IPS-NIHi11 (cell line): ENCODE measurements around the gene CDCA7L.

Experiments used
- DNase-seq: peaks from one replicate; pipeline ENCODE4 v3.0.0; 2012; ENCODE audit warnings: mixed read lengths, low spot score

CDCA7L gene, protein sequence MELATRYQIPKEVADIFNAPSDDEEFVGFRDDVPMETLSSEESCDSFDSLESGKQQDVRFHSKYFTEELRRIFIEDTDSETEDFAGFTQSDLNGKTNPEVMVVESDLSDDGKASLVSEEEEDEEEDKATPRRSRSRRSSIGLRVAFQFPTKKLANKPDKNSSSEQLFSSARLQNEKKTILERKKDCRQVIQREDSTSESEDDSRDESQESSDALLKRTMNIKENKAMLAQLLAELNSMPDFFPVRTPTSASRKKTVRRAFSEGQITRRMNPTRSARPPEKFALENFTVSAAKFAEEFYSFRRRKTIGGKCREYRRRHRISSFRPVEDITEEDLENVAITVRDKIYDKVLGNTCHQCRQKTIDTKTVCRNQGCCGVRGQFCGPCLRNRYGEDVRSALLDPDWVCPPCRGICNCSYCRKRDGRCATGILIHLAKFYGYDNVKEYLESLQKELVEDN

DNA sequence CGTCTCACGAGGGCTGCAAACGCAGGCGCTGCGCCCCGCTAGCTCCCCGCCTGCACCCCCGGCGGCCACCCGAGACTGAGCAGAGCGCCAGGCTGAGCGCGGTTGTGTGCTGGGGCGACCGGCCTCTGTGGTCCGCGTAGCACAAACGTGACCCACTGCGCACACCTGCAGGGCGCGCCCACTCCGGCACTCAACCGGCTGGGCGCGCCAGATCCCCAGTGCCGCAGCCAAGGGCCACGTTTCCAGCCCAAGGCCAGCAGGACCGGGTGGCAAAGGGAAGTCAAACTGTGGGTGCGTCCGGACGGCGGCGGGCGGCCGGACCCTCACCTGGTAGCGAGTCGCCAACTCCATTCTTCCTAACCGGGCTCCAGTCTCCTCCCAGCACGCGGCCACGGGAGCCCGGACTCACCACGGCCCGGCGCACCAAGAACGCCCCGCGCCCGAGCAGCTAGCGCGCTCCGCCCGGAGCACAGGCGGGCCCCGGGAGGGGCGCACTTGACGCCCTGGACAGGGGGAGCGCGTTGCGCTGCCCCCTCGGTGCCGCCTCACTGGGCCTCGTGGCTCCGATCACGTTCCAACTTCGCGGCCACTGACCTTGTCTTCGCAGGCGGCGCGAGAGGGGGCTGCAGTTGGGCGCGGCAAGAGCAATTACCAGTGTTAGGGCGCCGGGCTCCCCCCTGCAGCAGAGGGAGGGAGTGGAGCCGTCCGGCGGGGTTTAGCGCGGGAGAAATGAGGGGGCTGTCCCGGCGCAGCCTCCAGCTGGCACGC, at the start of gene CDCA7L:
Gene CDCA7L (minus strand): TSS at position 446 of the 768 bp plus-strand sequence. CDS start 95 bp downstream, at position 351.
- peak; percentile 92 for DNase-seq

GRCh38 chr7:21986096-21986495, 40.4 kb upstream of the CDCA7L start:
- DNase-seq: no peak

- no peak for DNase-seq
Observed at GRCh38 chr7:21984042-21984441, 38.3 kb upstream of the CDCA7L start.

GRCh38 chr7:21983056-21983455, 37.4 kb upstream of the CDCA7L start:
- no peak for DNase-seq

DNA sequence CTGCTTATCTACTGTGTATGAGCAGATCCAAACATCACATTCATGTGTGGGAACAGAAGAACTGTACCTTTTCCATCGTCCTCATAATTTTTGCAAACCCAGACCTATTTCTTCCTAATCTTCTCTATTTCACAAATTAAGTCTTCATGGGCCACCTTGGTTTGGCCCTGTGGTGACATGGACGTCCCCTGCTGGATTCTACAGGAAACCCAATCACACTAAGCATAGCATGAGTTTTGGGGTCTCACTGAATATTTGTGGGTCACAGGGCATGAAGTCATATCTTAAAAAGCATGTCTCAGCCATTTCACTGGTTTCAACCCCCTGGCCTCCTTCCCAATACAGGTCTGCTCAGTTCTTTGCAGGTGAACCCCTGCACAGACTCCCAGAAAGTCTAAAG, 35.8 kb upstream of the CDCA7L start:
- DNase-seq: no peak

DNA sequence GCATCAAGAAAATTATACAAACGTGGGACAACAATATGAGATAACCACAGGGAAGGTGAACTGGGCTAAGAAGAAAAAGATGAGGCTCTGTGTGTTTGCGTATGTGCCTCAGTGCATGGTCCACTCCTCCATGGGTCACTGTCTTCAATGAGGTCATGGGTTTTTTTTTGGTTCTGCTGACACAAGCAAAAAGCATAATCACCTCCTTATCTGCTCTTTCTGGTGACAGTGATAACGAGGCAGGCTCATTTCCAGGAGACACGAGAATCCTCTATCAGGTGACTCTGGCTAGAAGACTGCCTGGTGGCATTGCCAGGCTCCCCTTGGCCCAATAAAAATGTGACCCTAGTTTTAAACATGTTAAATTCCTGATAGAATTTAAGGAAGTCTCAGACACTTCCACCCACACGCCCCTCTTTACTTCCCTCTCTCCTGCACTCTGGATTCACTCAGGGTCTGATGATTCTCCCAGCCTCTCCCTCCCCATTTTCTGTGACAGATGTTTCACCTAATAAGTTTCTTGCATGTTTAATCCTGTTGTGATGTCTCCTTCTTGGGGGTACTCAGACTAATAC, 35.3 kb upstream of the CDCA7L start:
- DNase-seq: no peak

DNA sequence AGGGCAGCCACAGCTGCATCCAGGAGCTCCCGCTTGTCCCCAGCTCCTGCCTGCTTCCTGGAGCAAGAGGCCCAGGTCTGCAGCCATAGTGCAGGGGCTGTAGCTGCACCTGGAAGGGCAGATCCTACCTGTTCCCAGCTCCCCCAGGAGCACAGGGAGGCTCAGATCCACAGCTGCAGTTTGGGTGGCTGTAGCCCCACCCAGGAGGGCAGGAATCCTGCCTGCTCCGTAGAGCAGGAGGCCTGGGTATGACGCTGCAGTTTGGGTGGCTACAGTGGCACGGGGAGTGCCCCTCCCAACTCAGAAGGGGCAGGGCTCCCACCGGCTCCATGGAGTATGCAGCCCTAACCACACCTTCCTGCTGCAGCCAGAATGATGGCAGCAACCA, 26.7 kb upstream of the CDCA7L start:
- peak; percentile 49 for DNase-seq

DNA sequence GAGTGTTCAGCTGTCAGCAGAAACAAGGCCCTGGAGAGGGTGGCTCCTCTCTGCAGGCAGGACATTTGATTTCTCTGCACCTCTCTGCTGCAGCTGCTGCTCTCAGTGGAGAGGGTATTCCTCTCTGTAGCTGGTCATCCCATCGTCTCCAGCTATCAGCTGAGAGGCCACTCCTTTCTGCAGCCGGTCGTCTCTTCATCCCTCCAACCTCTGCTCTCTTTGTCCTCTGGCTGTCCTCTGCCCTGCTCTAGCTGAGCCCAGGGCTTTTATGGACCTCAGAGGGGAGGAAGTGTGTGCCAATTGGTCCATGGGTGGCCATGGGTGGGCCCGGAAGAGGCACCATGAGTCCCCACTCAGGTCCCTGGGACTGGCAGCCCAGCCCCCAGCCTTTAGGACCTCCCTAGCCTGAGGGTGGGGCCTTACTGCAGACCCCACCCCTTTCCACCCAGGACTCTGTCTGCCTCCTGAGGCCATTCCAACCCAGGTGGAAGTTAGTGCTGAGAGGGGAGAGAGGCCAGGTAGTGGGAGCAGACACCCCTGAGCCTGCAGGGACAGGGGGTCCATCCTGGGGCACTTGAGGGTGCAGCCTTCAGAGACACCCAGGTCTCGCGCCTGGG, 26.2 kb upstream of the CDCA7L start:
- no peak for DNase-seq

DNA sequence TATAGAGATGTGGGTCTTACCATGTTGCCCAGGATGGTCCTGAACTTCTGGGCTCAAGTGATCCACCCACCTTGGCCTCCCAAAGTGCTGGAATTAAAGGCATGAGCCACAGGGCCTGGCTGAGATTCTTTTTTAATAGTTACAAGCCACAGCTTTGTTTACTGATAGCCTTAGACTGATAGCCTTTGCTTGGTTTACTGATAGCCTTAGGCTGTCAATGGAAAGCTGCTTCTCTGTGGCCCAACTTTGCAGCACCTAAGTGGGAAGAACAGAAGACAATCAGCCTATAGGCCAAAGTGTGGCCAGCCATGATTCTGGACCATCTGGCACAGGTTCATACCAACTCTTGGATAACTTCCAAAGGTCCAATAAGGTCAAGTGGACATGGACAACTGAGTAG, 24.1 kb upstream of the CDCA7L start:
- no peak for DNase-seq

DNA sequence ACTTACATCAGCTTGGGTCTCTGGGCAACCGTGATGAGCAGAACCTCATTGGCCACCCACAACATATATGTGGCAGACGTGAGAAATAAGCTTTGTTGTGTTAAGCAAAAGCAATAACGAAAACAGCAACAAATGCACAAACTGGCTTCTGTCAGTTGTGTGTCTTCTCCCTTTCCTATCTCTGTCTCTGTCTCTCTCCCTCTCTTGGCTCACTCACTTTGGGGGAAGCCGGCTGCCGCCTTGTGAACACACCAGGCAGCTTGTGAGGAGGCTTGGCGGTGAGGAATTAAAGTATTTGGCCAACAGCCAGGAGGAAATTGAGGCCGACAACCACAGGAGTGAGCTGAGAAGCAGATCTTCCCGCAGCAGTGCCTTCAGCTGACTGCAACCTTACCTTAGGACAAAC, 21.9 kb upstream of the CDCA7L start:
- DNase-seq: no peak

- DNase-seq: no peak
Observed at GRCh38 chr7:21966271-21966670, 20.6 kb upstream of the CDCA7L start.

DNA sequence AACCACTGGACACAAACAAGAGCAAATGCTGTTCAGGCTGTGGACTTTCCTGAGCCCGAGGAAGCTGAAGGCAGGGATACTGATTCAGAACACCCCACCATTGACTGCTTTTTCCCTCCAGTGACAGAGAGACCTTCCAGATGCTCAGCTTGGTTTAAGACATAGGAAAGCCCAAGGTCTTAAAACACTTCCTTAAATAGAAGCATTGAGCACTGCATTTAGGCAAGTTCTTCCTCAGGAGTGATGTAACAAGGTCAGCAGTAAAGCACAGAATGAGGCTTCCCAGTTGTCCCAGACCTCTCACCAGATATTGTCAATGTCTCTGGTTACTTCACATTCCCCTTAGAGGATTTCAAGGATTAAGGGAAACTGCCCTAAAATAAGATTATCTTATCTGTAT, 19.6 kb upstream of the CDCA7L start:
- no peak for DNase-seq

DNA sequence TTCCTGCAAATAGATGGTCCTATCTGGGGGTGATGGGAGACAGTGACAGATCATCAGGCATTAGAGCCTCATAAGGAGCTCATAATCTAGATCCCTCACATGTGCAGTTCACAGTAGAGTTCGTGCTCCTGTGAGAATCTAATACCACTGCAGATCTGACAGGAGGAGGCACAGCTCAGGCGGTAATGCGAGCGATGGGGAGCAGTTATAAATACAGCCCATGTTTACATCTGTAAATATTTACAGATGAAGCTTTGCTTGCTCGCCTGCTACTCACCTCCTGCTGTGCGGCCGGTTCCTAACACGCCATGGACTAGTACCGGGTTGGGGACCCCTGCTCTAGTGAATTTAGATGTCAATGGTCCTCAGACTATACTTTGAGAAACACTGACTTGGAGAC, 17.0 kb upstream of the CDCA7L start:
- no peak for DNase-seq

DNA sequence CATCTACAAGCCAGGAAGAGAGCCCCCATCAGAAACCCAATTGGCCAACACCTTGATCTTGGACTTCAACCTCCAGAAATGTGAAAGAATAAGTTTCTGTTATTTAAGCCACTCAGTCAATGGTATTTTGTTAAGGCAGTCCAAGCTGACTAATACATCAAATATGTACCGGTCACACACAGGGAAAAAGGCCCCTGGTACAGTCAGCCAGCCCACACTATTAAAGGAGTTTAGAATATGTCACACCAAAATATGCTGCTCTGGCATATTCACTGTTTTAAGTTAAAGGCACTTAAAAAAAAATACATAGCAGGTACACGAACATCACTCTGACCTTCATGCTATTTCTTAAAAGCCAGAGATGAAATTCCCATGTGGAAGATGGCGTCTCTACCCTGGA, 15.2 kb upstream of the CDCA7L start:
- DNase-seq: no peak

DNA sequence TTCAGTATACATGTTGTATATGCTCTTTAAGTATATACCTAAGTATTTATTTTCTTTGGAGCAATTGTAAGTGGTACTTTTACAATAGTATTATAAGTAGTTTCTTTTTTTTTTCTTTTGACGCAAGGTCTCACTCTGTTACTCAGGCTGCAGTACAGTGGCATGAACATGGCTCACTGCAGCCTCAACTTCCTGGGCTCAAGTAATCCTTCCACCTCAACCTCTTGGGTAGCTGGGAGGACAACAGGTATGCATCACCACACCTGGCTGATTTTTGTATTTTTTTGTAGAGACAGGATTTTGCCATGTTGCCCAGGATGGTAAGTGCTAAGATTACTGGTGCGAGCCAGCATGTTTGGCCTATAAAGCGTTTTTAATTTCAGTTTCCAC, 13.7 kb upstream of the CDCA7L start:
- DNase-seq: no peak

GRCh38 chr7:21953781-21954180, 8.1 kb upstream of the CDCA7L start:
- no peak for DNase-seq

GRCh38 chr7:21948887-21949540, 3.3 kb upstream of the CDCA7L start:
- no peak for DNase-seq

- no peak for DNase-seq
Observed at GRCh38 chr7:21948364-21948763, 2.7 kb upstream of the CDCA7L start.

- no peak for DNase-seq
Observed at GRCh38 chr7:21947946-21948345, 2.2 kb upstream of the CDCA7L start.

GRCh38 chr7:21947056-21947455, 1.4 kb upstream of the CDCA7L start:
- DNase-seq: no peak

GRCh38 chr7:21946222-21946709, 567 bp upstream of the CDCA7L start:
- DNase-seq: peak; percentile 46
